H1 (cell line): ENCODE results near the gene SLC1A2. TPM values are rescaled to one million over a fixed set of nuclear protein-coding genes. Genes with fewer than 3 reads are reported as not detected.

Experiments
- CHD2 ChIP-seq: IDR thresholded peaks from 2 replicates; pipeline ENCODE4 v1.6.1; 2012; ENCODE audit warnings: low read length, improper control_type of control experiment
- polyA plus RNA-seq, 7 experiments: library from polyadenylated mRNA; depleted of rRNA in 3 of 7; stranded (reverse) in 5 of 7; unstranded in 2 of 7; fragments of >200 nt in 5 of 7; fragments of 200-250 nt in 2 of 7; gene quantifications; 1 replicate in 5 of 7; 2 replicates in 1 of 7; 4 replicates in 1 of 7; pipeline versions ENCODE4 v1.2.1 to v1.2.3, GENCODE V29; 2011 to 2013; ENCODE audit warnings: missing spikeins in 2 of 7, mixed read lengths in 2 of 7
- total RNA-seq: library from RNA; stranded (reverse); fragmentation: NEBNext Ultra II Directional; extraction: Animal tissue kit (Norgen Biotek cat#: 25700); gene quantifications from 2 replicates; pipeline ENCODE4 v1.2.1, GENCODE V29; 2021

The SLC1A2 gene
- total and polyA plus RNA-seq, 2 of the 8 experiments (the other 6 are each of a cell fraction or from before 2014, with no cell fraction given), result 0.57 to 1.2 TPM

DNA sequence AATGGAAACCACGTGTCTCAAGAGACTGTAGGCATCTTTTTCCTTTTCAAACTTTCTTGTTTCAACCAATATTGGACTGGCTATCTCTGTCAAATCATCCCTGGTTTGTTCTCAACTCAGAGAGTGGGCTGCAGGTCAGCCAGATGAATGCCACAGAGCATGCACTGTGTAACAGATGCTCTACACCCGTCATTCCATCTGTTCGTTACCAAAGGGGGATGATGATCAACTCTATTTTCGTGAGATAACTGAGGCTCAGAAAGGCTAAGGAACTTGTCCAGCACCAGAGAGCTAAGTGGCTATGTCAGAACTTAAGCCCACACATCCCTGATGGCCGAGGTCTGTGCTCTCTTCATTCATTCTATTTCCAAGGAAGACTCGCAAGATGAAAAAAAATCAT, 42.1 kb downstream of the SLC1A2 start (continued):
- TF ChIP-seq CHD2, result no peak
